GM19099 (cell line): ENCODE results near the gene THSD4.

Experiments
- POLR2A ChIP-seq: IDR thresholded peaks from 3 replicates; pipeline ENCODE4 v1.6.1; 2011; ENCODE audit warnings: low read depth; ENCODE audit not compliant: insufficient read length; ENCODE audit errors: extremely low read depth

THSD4 gene

DNA sequence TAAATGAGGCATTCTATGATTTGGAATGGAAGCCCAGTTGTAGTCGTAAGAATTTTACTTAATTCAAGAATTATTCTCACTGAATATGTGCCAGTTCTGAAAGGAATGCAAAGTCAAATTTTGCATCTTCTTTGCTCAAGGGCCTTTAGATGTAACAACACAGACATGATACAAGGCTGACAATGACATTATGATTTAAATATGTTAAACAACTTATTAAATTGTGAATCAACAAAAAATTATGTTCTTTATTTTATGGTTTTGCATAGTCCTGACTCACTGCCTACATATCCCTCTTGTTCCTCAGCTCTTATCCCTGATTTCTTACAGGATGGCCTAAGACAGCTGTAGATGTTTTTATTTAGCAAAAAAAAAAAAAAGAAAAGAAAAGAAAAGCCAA lies 524.2 kb downstream of the THSD4 start:
- no peak for TF ChIP-seq POLR2A

DNA sequence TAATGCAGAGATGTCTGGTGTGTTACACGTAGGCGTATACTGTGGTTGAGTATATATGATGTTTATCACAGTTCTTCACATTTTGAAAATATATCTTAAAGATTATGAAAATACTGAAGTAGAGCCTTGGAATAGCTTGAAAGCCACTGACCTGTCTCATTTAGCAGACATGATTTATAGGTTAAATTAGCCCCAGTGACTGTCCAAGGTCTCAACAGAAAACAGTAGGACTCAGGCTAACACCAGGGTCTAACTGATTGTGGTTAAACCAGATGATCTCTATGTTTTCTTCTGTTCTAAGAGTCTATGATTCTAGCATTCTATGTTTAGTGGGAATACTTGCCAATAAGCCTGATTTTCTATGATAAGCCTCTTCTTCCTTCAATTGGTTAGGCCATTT lies 528.6 kb downstream of the THSD4 start:
- no peak for TF ChIP-seq POLR2A

DNA sequence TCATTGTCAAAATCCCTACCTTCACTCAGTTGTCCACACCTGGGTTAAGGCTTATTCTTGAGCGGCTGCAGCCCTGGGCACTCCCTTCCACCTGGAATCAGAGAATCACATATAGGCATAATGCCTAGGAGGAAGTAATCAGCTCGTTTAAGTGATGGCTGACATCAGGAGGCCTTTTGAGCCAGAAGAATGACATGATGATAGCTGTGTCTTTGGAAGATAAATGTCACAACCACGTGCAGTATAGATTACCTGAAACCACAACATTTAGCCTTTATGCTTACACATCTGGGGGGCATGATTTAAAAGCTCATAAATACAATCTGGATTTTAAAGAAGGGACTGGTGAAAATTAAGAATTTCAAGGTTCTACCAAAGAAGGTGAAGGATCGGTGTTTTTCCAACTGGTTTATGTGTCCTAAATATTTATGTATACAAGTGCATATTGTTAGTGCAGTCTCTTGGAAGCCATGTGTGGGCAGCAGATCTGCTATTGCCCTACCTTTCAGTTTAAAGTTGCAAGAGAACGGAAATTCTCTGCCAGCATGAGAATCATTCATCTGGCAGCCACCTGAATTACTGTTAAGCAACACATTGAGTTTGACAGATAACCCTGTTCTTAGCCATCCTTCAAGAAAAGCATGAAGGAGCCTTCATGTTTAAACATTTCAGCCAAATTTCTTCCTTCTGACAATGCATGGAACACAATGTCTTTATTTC lies 531.7 kb downstream of the THSD4 start:
- no peak for TF ChIP-seq POLR2A

GRCh38 chr15:71647487-71647808 lies 532.2 kb downstream of the THSD4 start:
- no peak for TF ChIP-seq POLR2A

- no peak for TF ChIP-seq POLR2A
Measured at GRCh38 chr15:71648095-71648494, 532.8 kb downstream of the THSD4 start.

DNA sequence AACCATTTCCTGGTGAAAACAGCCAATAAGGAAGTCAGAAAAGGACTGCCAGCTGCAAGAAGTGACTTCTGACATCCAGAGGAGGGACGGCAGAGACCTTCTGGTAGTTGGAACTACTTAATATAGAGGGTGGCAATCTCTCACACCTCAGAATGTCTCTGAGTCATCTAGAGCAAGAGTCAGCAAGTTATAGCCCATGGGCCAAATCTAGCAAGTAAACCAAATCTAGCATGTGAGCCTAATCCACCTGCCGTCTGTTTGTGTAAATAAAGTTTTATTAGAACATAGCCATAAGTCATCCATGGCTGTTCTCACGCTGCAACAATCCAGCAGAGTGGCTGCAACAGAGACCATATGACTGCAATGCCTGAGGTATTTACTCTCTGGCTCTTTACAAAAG lies 534.6 kb downstream of the THSD4 start:
- no peak for TF ChIP-seq POLR2A

- no peak for TF ChIP-seq POLR2A
Measured at GRCh38 chr15:71650603-71651002, 535.3 kb downstream of the THSD4 start.

- no peak for TF ChIP-seq POLR2A
Measured at GRCh38 chr15:71651750-71652186, 536.5 kb downstream of the THSD4 start.

DNA sequence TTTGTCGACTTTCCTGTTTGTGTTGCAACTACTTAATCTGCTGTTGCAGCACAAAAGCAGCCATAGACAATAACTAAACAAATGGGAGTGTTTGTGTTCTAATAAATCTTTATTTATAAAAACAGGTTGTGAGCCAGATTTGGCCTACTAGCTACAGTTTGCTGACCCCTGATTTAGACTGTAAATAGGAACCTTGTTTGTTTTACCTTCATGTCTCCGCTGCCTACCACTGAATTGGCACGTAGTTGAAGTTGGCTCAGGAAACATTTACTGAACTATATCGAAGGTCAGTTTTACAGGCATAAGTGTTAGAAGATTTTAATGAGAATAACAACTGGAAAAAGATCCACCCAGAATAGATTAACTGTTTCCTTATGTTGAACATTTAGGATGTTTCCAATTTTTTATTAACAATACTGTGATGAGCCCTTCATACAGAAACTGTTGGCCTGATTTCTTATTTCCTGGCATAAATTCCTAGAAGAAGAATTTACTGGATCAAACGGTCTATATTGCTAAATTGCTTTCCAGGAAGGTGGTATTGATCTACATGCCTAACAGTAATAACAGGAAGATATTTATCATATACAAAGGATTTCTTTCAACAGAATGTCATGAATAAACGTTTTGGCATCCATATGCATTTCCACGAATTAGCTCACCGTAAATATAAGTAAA lies 538.9 kb downstream of the THSD4 start:
- TF ChIP-seq POLR2A, result no peak

DNA sequence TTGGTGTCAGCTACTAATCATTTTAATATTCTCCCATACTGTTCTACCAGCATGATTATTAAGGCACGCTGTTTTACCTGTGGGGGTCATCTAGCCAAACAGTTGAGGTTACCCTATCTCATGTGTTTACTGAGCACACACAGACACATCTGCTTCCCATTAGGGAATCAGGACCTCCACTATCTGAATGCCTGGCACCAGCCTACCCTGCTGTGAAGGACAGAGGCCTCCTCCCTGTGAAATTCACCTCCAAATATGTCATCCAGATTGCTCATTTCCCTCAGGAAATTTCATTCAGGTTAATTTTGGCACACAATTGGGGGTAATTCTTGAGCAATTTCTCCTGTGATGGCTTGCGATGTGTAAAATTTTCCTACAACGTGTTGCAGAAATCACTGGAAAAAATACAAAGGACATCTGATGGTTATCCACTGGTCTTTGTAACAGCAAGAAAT lies 539.5 kb downstream of the THSD4 start:
- no peak for TF ChIP-seq POLR2A

GRCh38 chr15:71656425-71656824 lies 541.2 kb downstream of the THSD4 start:
- TF ChIP-seq POLR2A, result no peak

- no peak for TF ChIP-seq POLR2A
Measured at GRCh38 chr15:71657141-71657540, 541.9 kb downstream of the THSD4 start.

GRCh38 chr15:71658036-71658435 lies 542.8 kb downstream of the THSD4 start:
- no peak for TF ChIP-seq POLR2A

GRCh38 chr15:71658827-71659729 lies 543.8 kb downstream of the THSD4 start:
- TF ChIP-seq POLR2A, result no peak

DNA sequence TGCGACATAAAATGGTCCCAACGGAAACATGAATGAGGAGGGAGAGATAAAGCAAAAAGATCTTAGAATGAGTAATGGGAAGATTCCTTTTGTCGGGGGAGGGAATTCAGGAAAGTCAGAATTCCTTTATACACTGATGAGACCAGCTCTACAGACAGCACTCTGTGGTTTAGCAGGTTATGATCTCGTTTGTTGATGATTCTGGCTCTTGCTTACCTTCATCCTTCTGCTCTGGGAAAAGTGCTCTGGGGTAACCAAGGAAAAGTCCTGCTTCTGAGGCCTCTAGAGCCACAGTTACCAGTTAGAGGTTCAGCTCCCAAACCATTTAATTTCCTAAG lies 544.4 kb downstream of the THSD4 start:
- TF ChIP-seq POLR2A, result no peak

- TF ChIP-seq POLR2A, result no peak
Measured at GRCh38 chr15:71660501-71660900, 545.2 kb downstream of the THSD4 start.
